Activated naive CD4-positive, alpha-beta T cell treated with anti-CD3 and anti-CD28 coated beads, Interleukin-2, amount 50 U/mL, for 72 hours (primary cell): ENCODE data around the gene DNAJC7. TPM values are rescaled to one million over a fixed set of nuclear protein-coding genes. Genes with fewer than 3 reads are reported as not detected.

Experiments
- ATAC-seq, 2 donors: fragments of 150-1000 bp; cut with Tn5 transposase; 2 replicates each; pipeline ENCODE4 v1.10.0; 2021; ENCODE audit warnings: mild to moderate bottlenecking in 2 of 2, moderate library complexity in 2 of 2
- DNase-seq, 2 donors: peaks; one replicate each; pipeline ENCODE4 v3.0.0; 2021 to 2022; ENCODE audit warnings: low spot score in 2 of 2
- H3K27ac Mint-ChIP-seq, 2 donors: one replicate each; pipeline ENCODE4 v1.8.0; 2022; ENCODE audit warnings: mild to moderate bottlenecking in 2 of 2, mixed read lengths in 2 of 2
- H3K36me3 Mint-ChIP-seq, 2 donors: one replicate each; pipeline ENCODE4 v1.8.0; 2022; ENCODE audit warnings: mixed read lengths in 2 of 2
- H3K9me3 Mint-ChIP-seq, 2 donors: one replicate each; pipeline ENCODE4 v1.8.0; 2022; ENCODE audit warnings: mixed read lengths in 2 of 2
- total RNA-seq, 2 donors: library from RNA; stranded (reverse); gene quantifications; one replicate each; pipeline ENCODE4 v1.2.3, GENCODE V29; 2022

Gene DNAJC7
- total RNA-seq, 2 donors from 2014 or later = 109 to 122 TPM

- DNase-seq (no peak), ATAC-seq (no peak)
- peaks cover 10 to 13% of the 10 kb centered on the region in 2 donors for H3K36me3 Mint-ChIP-seq
- peak overlapping the region; percentile 9 to 74 for H3K27ac Mint-ChIP-seq
- no peaks in the 10 kb centered on the region for H3K9me3 Mint-ChIP-seq
Measured at GRCh38 chr17:41973408-41973811, 43.8 kb downstream of the DNAJC7 start.

DNA sequence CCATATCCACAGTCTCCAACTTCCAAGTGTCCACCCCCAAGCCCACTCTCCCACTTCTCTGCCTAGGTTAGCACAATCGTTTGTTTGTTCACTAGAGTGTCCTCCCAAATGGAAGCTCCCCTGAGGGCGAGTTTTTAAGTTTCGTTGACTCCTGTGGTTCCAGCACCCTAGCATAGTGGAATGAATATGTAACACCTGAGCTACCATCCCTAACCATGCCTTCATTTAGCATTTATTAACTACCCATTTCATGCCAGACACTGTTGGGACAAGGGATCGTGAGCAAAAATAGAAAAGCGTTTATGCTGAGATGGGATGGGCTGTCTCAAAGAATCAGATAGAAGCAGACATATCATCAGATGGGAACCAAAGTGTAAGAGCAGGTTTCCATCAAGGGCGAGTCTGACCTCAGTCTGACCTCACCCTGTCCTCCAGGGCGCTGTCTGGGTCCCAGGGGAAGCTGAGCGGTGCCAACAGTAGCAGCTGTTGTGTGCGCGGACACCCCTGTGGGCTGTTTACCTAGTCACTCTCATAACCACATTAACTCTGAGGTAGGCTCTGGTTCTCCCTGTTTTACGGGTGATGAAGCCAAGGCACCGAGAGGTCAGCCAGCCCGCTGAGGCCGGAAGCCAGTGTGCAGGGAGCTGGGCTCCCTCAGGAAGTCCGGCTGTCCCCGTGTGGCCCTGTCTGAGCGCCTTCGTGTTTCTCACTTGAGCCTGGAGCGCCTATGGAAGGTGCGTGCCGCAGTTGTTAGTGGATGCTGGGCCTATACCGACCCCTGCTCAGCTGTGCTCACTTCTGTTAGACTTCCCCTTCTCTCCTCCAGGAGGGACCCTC lies 44.5 kb downstream of the DNAJC7 start:
- ATAC-seq (peak in 1 of 2 donors; percentile 20), DNase-seq (no peak)
- Mint-ChIP-seq H3K36me3 (peaks cover 15 to 16% of the 10 kb centered on the region in 2 donors), H3K27ac (peak overlapping the region; percentile 9 to 19), H3K9me3 (no peaks in the 10 kb centered on the region)

- peak overlapping the region in 1 of 2 donors; percentile 9 for H3K27ac Mint-ChIP-seq
Measured at GRCh38 chr17:41971721-41972523, 45.3 kb downstream of the DNAJC7 start.

GRCh38 chr17:41970901-41971331 lies 46.3 kb downstream of the DNAJC7 start:
- DNase-seq (no peak), ATAC-seq (no peak)
- no peak overlapping the region for H3K27ac Mint-ChIP-seq
- H3K9me3 Mint-ChIP-seq = no peaks in the 10 kb centered on the region
- peaks cover 13 to 16% of the 10 kb centered on the region in 2 donors for H3K36me3 Mint-ChIP-seq

More at GRCh38 chr17:41971721-41972523, 45.3 kb downstream of the DNAJC7 start:
- H3K9me3 Mint-ChIP-seq = no peaks in the 10 kb centered on the region
- DNase-seq (no peak), ATAC-seq (no peak)
- H3K36me3 Mint-ChIP-seq = peaks cover 13 to 16% of the 10 kb centered on the region in 2 donors

DNA sequence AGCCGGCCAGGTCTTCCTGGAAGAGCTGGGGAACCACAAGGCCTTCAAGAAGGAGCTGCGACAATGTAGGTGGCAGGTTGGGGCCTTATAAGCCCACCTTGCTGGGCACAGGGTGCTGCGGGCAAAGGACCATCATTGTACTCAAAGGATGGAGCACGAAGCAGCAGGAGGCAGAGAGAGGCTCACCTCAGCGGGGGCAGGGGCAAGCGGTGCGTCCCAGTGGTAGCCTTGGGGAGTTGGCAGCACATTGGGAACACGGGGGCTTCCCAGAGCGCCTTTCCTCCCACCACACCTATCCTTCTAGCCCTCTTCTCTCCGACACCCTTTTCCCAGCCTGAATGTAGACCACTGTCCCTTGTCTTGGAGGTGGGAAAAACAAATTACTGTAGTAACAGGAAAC lies 48.6 kb downstream of the DNAJC7 start:
- Mint-ChIP-seq H3K36me3 (peaks cover 13 to 16% of the 10 kb centered on the region in 2 donors), H3K27ac (peak overlapping the region; percentile 68 to 73), H3K9me3 (no peaks in the 10 kb centered on the region)
- no peak for ATAC-seq
- DNase-seq = no peak

DNA sequence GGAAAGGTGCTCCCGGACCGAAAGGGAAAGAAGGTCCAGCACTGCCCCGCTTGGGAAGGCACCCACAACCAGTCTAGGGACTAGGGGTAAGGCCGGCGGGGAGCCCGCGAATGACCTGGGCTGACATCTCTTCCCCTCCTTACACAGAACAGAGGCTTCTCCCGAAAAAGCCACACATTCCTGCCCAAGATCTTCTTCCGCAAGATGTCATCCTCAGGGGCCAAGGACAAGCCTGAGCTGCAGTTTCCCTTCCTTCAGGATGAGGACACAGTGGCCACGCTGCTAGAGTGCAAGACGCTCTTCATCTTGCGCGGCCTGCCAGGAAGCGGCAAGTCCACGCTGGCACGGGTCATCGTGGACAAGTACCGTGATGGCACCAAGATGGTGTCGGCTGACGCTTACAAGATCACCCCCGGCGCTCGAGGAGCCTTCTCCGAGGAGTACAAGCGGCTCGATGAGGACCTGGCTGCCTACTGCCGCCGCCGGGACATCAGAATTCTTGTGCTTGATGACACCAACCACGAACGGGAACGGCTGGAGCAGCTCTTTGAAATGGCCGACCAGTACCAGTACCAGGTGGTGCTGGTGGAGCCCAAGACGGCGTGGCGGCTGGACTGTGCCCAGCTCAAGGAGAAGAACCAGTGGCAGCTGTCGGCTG lies 49.2 kb downstream of the DNAJC7 start:
- no peaks in the 10 kb centered on the region for H3K9me3 Mint-ChIP-seq
- DNase-seq (no peak), ATAC-seq (no peak)
- peaks cover 13 to 16% of the 10 kb centered on the region in 2 donors for H3K36me3 Mint-ChIP-seq
- H3K27ac Mint-ChIP-seq = peak overlapping the region; percentile 73 to 98

- H3K36me3 Mint-ChIP-seq = peaks cover 13 to 16% of the 10 kb centered on the region in 2 donors
- peak overlapping the region; percentile 73 to 98 for H3K27ac Mint-ChIP-seq
- ATAC-seq = peak; percentile 12 to 25
- no peaks in the 10 kb centered on the region for H3K9me3 Mint-ChIP-seq
- peak in 1 of 2 donors; percentile 48 for DNase-seq
Measured at GRCh38 chr17:41967141-41967920, 49.9 kb downstream of the DNAJC7 start.

- peak; percentile 76 to 85 for ATAC-seq
- H3K27ac Mint-ChIP-seq = peak within 1 kb of the TSS; percentile 73 to 98
Measured at GRCh38 chr17:41966463-41967140, 50.6 kb downstream of the DNAJC7 start, which contains the start of gene CNP. Gene CNP (plus strand): TSS chr17:41966795. CDS start chr17:41966885, 90 bp downstream.

GRCh38 chr17:41965694-41966462 lies 51.4 kb downstream of the DNAJC7 start:
- Mint-ChIP-seq H3K36me3 (peaks cover 13 to 16% of the 10 kb centered on the region in 2 donors), H3K27ac (peak overlapping the region; percentile 73 to 88), H3K9me3 (no peaks in the 10 kb centered on the region)
- DNase-seq (peak; percentile 62 to 81), ATAC-seq (peak; percentile 62 to 78)

More at GRCh38 chr17:41966463-41967140, 50.6 kb downstream of the DNAJC7 start, which contains the start of gene CNP:
- Mint-ChIP-seq H3K36me3 (peaks cover 13 to 16% of the 10 kb centered on the region in 2 donors), H3K9me3 (no peaks in the 10 kb centered on the region)
- peak; percentile 90 for DNase-seq

DNA sequence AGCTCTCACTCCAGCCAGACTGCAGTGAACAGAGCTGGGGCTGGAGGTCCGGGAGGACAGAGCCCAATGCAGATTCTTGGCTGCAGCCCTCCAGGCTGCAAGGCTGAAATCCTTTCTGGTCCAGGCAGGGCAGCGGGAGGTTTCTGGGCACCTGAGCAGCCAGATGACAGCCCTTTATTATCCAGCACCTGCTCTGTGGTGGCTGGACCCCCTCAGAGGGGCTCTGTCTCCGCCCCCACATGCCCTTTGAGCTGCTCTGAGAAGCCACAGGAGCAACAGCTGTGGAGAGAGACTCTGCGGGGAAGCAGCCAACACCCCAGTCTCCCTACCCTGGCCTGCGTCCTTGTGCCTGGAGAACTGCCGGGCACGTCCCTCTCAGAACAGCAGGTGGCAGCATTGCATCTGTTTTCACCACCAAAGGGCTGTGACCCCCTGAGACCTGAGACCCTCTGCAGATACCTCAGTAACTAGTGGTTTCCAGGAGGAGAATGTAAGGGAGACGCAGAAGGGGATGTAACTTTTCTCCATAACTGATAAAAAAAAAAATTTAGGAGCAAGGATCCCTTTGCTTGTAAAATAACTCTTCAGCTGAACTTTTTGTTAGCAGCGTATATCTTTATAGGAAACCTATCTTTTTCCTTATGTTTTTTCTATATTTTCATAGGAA lies 54.3 kb downstream of the DNAJC7 start:
- ATAC-seq (peak in 1 of 2 donors; percentile 34), DNase-seq (peak; percentile 61 to 76)
- Mint-ChIP-seq H3K27ac (no peak overlapping the region), H3K36me3 (peaks cover 1 to 3% of the 10 kb centered on the region in 2 donors), H3K9me3 (no peaks in the 10 kb centered on the region)

DNA sequence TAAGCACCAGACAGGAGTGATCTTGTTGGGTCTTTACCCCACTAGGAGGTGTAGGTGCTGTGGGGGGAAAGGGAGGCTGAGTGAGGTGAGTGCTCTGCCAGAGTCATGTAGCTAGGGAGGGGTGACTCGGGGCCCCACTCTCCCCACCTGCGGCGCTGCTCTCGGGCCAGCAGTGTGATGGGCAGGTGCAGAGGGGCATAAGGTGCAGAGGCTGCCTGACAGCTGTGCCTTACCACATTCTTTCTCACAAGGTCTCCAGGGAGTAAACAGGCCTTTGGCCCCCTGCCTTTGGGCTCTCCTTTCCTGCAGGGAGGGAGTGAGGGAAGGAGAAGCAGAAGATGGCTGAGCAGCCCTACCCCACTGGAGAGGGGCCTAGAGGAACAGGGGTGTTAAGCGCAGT lies 55.1 kb downstream of the DNAJC7 start:
- Mint-ChIP-seq H3K36me3 (no peaks in the 10 kb centered on the region), H3K27ac (no peak overlapping the region), H3K9me3 (no peaks in the 10 kb centered on the region)
- ATAC-seq (no peak), DNase-seq (no peak)

DNA sequence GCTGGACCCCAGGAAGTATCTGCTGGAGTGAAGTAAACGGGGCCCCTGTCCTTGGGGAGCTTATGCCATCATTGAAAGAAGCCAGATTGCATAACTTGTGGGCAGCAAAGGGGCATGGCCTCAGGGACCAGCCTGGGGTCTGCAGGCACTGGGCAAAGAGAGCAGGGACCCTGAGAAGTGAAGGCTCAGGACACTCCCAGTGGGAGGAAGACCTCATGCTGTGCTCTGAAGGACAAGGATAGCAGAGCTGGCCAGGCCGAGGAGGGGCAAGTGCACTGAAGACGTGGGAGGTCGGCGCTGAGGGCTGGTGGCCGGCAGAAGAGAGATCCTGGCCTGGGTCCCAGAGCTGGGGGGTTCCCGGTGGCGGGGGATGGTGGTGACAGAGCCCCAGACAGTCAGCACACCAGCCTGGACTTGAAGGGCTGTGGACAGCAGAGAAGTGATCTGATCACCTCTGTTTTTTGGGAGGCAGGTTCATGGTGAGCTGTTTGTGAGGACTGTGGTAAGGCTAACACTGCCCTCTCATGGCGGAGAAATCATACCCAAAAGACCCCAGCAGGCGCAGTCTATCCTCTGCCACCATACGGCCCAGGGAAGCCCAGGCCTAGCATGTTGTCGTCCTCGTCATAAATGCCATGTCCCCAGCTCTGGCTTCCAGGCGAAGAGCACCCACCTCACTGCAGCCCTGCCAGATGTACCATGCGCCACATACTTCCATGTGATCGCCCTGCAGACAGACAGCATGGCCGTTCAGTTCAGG lies 57.7 kb downstream of the DNAJC7 start:
- ATAC-seq = no peak
- Mint-ChIP-seq H3K9me3 (no peaks in the 10 kb centered on the region), H3K27ac (peak overlapping the region in 1 of 2 donors; percentile 53), H3K36me3 (no peaks in the 10 kb centered on the region)
- DNase-seq = no peak

DNA sequence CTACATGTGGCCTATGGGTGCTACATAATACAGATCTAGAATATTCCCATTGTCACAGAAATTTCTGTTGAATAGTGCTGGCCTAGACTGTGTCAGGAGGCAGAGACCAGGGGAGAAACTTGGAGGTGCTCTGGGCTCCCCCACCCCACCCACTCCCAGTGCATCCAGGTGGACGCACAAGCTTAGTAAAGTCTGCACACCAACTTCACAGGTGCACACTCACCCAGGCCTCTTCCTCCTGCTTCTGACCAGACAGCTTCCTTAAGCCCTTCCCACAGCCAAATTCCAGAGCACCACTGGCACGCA lies 58.3 kb downstream of the DNAJC7 start:
- DNase-seq (no peak), ATAC-seq (no peak)
- Mint-ChIP-seq H3K27ac (no peak overlapping the region), H3K9me3 (no peaks in the 10 kb centered on the region), H3K36me3 (no peaks in the 10 kb centered on the region)
